ENCODE measurements around the gene NOVA1.
A peak's percentile ranks its signal among the peaks of the same experiment; 100 is the strongest.

The NOVA1 gene

DNA sequence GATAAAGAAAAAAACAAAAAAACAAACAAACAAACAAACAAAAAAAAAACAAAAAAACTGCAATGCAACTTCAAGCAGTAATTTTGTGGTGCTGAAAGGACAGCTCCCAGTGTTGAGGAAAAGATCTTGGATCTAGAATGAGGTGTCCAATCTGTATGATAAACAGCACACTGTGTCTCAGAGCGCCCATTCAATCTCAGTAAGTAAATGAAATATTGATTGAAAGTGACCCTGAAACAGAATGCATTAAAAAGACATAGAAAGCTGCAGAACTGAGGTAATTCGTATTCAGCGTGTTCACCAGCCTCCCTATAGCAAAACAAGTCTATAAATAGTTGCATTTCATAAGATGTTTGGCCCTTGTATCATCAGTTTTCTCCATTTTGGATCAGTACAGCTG, 153.0 kb downstream of the NOVA1 start:
- DNase-seq (ENCODE audit: low spot score): peak; percentile 19

DNA sequence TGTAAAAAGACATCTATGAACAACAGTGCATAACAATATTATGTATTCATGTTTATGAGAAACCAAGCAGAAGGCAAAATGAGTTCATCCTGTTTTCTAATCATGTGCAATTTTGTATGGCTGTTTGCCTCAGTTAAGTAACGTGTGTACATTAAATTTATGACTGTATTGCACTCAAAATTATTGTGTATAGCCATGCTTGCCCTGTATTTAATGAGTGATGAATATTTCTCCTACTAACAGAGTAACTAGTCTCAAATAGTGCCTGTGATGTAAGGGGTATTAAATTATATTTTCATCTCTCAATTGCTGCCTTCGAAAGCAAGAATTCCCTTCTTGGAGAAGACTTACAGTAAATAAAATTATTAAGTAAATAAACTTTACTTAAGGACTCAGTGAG, 154.2 kb downstream of the NOVA1 start:
- no peak for DNase-seq (ENCODE audit: low spot score)

DNA sequence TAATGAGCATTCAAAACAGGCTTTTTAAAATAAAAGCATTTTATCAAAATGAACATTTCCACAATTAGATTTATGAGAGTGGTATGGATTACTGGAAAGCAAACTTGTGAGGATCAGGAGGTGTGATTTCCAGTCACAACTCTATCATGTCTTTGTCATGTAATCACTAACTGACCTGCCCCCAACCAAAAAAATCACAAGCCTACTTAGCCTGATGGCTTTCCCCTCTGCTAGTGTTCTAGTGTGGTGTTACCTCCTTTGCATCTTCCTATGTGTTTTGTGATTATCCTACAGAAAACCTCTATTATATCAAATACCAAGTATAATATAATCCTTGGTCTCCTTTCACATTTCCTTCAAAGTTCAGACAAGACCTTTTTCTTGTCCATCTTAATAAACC, 168.6 kb downstream of the NOVA1 start:
- no peak for DNase-seq (ENCODE audit: low spot score)

DNA sequence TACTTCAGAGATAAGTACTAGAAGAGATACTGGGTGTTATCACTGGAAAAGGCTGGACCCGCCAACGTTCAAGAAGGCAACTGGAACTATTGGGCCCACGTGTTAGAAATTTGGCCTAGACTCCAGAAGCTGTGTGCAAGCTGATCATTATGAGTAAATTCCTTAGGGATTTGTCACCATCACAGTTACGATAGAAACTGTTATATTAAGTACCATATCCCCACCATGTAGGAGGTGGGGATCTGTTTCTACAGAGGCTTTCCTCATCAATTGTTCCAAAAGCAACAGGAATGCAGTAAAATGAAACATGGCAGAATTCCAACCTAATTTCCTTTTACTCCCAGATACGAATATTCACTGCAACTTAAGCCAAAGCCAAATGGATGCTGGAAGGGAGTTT, 170.7 kb downstream of the NOVA1 start:
- no peak for DNase-seq (ENCODE audit: low spot score)

DNA sequence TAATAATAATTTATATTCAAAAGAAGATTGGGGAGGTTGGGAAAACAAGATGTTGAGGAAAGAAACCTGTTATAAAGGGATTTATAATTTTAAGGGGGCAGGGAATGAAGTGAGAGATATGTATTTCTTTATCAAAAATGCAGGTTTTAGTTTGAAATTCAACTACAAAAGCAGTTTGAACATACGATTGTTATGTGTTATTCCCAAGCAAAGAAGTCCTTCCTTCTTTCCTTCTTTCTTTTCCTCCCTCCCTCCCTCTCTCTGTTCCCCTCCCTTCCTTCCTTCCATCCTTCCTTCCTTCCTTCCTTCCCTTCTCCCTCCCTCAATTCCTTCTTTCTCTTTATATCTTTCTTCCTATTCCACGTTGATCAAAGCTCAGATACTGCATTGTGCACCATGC, 173.3 kb downstream of the NOVA1 start:
- no peak for DNase-seq (ENCODE audit: low spot score)

DNA sequence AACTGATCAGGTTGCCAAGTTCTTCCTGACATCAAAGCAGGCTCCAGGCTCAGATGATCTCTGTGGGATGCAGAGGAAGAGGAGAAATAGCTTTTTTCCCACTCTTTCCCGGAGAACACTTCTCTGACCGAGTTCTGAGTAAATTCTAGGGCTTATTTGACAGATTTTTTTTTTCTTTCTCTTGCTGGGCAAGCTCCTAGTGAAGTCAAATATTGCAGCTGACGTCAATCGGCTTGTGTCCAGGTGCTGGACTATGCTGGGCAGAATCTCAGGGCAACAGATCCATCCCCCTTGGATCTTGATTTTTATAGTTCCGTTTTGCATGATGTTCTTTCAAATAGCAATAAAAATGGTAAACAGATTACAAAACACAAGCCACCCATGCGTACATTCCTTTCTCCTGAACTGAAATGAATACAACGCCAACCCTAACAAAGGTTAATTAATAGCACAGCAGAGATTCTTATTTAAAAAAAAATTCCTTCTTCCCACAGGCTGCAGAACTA, 182.2 kb downstream of the NOVA1 start:
- no peak for DNase-seq (ENCODE audit: low spot score)

DNA sequence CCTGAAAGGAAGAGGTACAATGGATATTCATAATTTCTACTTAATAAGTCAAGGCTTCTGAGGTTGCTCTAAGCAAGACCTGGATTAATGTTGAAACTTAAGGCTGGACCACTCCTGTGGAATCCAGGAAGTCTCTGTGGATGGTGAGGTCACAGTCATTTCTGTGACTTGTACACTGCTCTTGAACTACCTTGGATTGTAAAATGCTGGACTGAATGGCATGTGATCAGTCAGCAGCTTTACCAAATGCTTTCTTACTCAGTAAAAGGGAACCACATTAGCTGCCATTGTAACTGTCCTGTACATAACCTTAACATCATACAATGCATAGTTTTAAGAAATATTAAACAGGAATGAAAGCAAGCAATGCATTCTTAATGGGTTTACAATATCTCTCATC, 182.9 kb downstream of the NOVA1 start:
- DNase-seq (ENCODE audit: low spot score): no peak

DNA sequence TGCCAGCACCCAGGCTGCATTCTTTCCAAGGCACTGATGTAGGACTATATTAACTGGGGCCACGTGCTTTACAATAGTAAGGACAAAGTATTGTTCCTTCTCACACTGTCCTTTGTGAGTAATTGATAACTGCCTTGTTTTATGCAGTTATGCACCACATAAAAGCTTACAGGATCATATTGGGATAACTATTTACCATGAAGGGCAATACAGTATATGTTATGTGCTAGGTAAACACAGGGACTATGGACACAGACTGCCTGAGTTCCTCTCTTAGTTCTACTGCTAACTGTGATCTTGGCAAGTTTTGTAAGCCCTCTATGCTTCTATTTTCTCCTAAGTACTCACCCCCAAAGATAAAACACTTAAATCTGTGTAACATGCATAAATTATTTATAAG, 183.7 kb downstream of the NOVA1 start:
- no peak for DNase-seq (ENCODE audit: low spot score)

DNA sequence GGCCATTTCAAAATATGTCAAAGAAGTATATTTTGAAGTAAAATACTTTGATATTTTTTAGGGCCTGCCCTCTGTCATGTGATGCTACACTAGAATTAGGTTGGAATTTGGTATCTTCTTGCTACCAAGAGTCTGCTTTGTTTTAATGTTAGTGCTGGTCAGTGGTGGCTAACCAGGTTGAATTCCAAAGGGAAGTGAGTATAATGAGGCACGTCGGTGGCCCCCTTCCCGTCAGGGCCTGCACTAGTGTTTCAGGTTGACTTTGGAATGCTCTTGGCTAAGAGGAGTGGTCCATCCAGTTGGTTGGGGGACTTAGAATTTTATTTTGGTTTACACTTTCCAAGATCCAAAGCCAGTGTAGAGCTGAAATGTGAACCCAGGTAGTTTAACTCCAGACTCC, 185.4 kb downstream of the NOVA1 start:
- DNase-seq (ENCODE audit: low spot score): no peak

DNA sequence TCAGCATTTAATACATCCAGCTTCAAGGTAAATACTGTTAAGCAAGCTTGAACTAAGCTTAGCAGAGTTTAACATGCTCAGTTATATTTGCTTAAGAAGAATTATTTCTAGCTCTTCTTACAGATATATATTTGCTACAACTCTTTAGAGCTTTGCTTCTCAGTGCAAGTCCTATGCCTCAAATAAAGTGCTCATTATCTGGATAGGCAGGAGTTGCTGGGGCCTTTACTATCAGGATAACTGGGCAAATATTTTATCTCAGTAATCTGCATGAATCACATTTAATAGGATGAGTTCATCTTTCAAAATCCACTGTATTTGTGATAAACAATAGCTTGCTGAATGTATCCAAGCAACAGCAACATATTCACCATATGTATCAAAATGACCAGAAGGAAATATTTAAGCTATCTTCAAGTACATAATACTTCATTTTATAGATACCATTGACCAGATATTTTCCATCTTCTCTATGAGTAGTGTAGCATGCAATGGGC, 187.6 kb downstream of the NOVA1 start:
- DNase-seq (ENCODE audit: low spot score): no peak

DNA sequence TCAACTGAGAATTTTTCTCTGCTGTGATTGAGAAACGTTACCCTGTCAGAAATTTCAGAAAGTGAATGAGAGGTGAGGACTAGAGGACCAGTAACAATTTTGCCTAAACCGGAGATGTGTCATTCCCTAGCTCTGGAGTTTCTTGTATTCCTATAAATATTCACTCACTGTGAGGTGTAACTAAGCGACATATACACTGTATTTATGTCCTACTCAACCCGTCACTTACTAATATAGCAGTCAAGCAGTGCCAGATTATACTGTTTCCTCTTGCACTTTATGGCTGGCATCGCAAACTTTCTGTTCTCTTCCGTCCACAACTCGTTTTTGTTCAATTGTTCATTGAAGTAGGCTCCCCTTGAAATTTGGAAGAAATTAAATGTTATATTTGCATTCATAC, 192.9 kb downstream of the NOVA1 start:
- no peak for DNase-seq (ENCODE audit: low spot score)

DNA sequence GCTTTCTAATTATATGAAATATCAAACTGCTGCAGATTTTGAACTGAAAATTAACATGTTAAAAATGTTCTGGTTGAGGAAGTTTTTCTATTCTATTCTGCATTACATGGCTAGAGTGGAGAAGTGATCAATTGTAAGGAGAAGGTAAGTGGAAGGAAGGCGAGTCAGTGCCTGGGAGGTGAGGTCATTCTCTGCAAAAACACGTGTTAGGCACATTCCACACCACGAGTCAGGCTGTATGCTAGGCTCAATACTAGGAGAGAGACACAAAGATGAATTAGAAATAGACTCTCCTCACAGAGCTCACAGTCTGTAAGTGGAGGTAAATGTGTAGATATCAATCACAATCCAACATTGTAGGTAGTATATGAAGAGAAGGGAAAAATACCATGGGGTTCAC, 194.1 kb downstream of the NOVA1 start:
- no peak for DNase-seq (ENCODE audit: low spot score)

DNA sequence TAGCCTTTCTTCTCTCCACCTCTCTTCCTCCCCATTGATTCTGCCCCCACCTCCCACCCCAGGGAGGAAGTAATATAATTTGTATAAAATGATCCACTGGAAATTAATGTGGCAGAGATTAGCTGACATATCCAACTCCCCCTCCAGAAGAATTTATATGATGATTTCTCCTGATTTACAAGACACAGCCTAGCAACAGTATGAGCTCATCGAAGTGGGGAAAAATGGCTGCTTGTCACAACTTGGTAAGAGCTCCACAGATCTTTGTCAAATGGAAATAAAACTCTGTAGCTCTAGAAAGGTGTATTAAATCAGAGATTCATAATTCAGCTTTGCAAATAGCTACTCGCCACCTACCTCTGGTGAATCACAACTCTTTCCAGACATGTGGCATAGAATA, 195.7 kb downstream of the NOVA1 start:
- DNase-seq (ENCODE audit: low spot score): no peak

DNA sequence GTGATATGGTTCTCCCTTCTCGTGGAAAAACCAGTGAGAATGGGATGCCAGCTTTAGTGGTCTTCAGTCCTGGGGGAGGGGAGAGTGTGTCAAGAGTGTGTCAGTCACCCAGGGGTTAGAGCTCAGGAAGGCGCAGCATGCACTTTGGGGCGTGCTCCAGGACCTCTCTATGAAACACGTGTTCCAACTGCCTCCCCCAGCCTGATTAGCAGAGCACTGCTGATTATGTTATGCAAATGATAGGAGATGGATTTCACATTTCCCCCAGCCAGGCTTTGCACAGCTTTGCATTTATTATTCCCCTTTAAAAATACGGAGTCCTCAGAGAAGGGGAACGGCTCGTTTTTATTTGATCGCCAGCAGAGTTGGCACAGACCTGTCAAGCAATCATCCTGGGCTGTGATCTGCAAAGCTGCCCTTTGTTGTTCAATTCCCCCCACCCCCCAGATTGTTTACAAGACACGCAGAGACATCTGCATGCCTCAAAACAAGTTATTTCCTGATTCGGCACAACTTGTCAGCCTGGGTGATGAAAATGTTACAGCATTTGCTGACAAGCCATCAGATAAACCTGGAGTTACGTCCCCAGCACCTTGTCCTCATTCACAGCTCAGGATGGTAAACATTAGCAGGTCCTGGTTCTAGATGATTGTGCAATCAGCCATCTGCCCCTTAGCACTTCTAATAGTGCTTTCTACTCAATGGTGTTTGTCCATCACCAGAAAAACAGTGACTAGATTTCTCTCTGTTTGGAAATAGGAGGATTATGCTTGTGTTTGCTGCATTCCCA, 196.5 kb downstream of the NOVA1 start:
- DNase-seq (ENCODE audit: low spot score): no peak

DNA sequence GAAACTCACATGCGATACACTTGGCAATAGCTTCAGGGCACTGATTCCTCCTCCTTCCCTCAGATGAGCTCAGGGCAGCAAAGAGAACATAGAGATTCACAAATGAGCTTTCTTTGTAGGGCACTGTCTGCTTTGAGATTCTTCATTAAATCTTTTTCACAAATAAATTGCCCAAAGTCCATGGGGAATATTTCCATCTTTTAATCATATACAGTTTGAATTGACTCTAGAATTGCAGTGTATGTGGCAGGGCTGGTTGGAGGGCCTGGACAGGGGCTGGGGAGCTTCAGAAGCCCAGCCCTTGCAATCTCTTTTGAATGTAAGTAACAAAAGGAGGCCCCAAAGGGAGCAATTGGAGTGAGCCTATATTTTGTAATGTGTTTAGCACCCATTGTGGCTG, 197.5 kb downstream of the NOVA1 start:
- DNase-seq (ENCODE audit: low spot score): no peak

DNA sequence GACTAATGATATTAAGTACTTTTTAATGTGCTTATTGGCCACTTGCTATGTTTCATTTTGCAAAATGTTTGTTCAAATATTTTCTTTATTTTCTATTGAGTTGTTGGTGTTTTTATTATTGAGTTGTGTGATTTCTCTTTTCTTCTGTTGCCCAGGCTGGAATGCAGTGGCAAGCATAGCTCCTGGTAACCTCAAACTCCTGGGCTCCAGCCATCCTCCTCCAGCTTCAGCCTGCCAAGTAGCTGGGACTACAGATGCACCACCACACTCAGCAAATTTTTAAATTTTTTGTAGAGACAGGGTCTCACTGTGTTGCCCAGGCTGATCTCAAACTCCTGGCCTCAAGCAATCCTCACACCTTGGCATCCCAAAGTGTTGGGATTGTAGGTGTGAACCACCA, 199.2 kb downstream of the NOVA1 start:
- no peak for DNase-seq (ENCODE audit: low spot score)
